ENCODE data around the gene RILPL2. TPM values are rescaled to one million over a fixed set of nuclear protein-coding genes. Genes with fewer than 3 reads are reported as not detected.
"Not testable (repeated sequence)": the region's sequence is repeated elsewhere in the genome, so short reads cannot be mapped to it uniquely, and the experiment has no call there.

The RILPL2 gene
- total RNA-seq, 1 donor, result 9.4 TPM

GRCh38 chr12:123452276-123452550 is 15.7 kb upstream of the RILPL2 start:
- DNase-seq (ENCODE audit: low read depth in 2 of 3, low spot score in 2 of 3), result not testable (repeated sequence)

DNA sequence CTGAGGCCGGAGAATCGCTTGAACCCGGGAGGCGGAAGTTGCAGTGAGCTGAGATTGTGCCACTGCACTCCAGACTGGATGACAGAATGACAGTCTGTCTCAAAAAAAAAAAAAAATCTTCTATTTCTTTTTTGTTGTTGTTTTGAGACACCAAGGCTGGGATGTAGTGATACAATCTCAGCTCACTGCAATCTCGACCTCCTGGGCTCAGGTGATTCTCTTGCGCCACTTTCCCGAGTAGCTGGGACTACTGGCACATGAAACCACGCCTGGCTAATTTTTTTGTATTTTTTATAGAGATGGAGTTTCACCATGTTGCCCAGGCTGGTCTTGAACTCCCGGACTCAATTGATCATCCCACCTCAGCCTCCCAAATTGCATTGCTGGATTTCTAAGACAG is 14.2 kb upstream of the RILPL2 start:
- no peak for DNase-seq (ENCODE audit: low read depth in 2 of 3, low spot score in 2 of 3)

DNA sequence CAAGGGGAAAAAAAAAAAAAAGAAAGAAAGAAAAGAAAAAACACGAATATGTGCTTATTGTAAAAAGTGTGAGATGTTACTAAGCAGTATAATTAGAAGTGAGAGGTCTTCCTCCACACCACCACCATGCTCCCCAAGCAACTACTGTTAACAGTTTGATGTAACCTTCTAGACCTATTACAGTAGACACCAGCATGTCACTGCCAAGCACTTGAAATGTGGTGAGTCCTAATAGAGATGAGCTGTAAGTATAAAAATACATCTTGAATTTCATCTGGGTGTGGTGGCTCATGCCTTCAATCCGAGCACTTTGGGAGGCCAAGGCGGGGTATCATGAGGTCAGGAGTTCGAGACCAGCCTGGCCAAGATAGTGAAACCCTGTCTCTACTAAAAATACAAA is 13.4 kb upstream of the RILPL2 start:
- no peak for DNase-seq (ENCODE audit: low read depth in 2 of 3, low spot score in 2 of 3)

DNA sequence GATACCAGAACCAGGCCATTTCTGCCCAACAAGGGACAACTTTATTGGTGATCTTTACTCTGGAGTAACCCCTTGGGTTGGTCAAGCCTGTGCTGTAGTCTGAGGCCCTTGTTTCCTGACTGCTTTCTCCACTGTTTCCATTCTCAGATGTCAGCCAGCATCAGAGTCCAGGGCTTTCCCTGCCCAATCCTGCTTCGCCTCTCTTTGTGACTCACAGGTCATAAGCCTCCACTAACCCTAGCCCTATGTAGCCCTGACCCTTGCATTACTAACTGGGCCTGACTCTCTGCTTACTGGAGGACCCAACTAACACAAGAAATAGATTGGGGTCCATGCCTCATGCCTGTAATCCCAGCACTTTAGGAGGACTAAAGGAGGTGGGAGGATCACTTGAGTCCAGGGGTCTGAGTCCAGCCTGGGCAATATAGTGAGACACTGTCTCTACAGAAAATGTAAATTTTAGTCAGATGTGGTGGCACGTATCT is 12.8 kb upstream of the RILPL2 start:
- no peak for DNase-seq (ENCODE audit: low read depth in 2 of 3, low spot score in 2 of 3)

- no peak for DNase-seq (ENCODE audit: low read depth in 2 of 3, low spot score in 2 of 3)
Measured at GRCh38 chr12:123446333-123446713, 9.8 kb upstream of the RILPL2 start.

- no peak for DNase-seq (ENCODE audit: low read depth in 2 of 3, low spot score in 2 of 3)
Measured at GRCh38 chr12:123445388-123446332, 9.2 kb upstream of the RILPL2 start.

- no peak for DNase-seq (ENCODE audit: low read depth in 2 of 3, low spot score in 2 of 3)
Measured at GRCh38 chr12:123444092-123445026, 7.9 kb upstream of the RILPL2 start.

GRCh38 chr12:123442774-123443173 is 6.3 kb upstream of the RILPL2 start:
- no peak for DNase-seq (ENCODE audit: low read depth in 2 of 3, low spot score in 2 of 3)

DNA sequence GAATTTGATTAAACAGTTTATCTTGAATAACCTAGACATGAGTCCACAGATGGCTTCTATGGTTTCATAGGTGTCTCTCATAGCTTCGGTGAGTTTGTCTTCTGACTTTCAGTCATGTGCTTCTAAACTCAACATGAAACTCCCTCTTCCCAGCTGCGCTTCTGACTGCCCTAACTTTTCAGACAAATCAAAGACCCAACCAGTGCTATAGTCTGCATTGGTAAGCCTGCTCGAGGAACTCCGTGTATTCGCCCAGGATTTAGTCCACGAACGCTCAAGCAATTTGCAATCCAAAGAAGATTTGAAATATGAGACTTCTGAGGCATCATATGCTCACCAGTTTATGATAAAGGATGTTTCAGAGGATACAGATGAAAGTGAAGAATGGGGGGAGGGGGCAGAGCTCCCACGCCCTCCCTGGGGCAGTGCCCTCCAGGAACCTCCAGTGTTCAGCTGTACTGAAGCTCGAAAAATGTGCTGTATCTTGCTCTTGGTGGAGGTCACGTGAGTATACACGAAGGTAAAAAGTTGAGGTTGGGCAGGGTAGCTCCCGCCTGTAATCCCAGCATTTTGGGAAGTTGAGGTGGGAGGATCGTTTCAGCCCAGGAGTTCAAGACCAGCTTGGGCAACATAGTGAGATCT is 5.2 kb upstream of the RILPL2 start:
- DNase-seq (ENCODE audit: low read depth in 2 of 3, low spot score in 2 of 3), result no peak

DNA sequence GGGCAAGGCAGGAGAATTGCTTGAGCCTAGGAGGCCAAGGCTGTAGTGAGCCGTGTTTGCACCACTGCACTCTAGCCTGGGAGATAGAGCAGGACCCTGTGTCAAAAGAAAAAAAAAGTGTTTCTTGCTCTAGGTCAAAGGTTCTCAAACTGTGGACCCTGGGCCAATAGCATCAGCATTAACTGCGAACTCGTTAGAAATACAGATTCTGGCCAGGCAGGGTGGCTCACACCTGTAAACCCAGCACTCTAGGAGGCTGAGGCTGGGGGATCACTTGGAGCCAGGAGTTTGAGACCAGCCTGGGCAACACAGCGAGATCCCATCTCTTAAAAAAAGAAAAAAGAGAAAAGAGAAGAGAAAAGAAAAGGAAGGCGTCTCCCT is 858 bp downstream of the RILPL2 start:
- no peak for DNase-seq (ENCODE audit: low read depth in 2 of 3, low spot score in 2 of 3)

GRCh38 chr12:123433615-123434014 is 2.9 kb downstream of the RILPL2 start:
- no peak for DNase-seq (ENCODE audit: low read depth in 2 of 3, low spot score in 2 of 3)

GRCh38 chr12:123431951-123432817 is 4.3 kb downstream of the RILPL2 start:
- DNase-seq (ENCODE audit: low read depth in 2 of 3, low spot score in 2 of 3), result peak in 2 of 3 donors; percentile 71 to 79

GRCh38 chr12:123429101-123429500 is 7.4 kb downstream of the RILPL2 start:
- DNase-seq (ENCODE audit: low read depth in 2 of 3, low spot score in 2 of 3), result not testable (repeated sequence)

GRCh38 chr12:123428591-123428990 is 7.9 kb downstream of the RILPL2 start:
- no peak for DNase-seq (ENCODE audit: low read depth in 2 of 3, low spot score in 2 of 3)

- peak in 1 of 3 donors; percentile 36 for DNase-seq (ENCODE audit: low read depth in 2 of 3, low spot score in 2 of 3)
Measured at GRCh38 chr12:123427036-123427769, 9.3 kb downstream of the RILPL2 start.

GRCh38 chr12:123421314-123421713 is 15.2 kb downstream of the RILPL2 start:
- DNase-seq (ENCODE audit: low read depth in 2 of 3, low spot score in 2 of 3), result no peak

DNA sequence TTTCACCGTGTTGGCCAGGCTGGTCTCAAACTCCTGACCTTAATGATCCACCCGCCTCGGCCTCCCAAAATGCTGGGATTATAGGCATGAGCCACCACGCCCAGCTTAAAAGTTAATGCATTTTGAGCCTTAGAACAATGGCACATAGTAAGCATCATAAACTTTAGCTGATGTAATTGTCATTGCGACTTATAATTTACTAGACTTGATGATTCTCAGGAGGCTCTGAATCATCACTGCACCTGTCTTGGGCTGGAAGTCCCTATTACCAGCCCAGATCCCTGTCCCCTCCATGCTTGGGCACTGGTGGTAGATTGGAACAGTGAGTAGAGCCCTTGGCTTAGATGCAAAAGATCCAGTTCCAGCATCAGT is 26.5 kb downstream of the RILPL2 start:
- no peak for DNase-seq (ENCODE audit: low read depth in 2 of 3, low spot score in 2 of 3)

DNA sequence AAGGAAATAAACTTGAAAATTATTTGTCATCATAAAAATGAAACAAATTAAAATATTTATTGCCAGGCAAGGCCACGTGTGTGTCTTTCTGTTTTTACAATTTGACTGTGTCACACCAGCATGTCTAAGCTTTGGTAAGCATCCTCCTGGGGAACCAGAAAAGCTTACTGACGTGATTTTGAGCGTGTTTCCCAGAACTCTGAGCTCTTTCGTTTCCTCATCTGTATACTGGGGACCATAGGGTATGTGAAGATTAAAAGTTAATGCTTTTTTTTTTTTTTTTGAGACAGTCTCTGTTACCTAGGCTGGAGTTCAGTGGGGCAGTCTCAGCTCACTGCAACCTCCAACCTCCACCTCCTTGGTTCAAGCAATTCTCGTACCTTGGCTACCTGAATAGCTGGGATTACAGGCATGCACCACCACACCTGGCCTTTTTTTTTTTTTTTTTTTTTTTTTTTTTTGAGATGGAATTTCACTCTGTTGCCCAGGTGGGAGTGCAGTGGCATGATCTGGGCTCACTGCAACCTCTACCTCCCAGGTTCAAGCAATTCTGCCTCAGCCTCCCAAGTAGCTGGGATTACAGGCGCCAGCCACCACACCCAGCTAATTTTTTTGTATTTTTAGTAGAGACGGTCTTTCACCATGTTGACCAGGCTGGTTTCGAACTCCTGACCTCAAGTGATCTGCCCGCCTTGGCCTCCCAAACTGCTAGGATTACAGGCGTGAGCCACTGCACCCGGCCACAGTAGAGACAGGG is 27.0 kb downstream of the RILPL2 start:
- not testable (repeated sequence) for DNase-seq (ENCODE audit: low read depth in 2 of 3, low spot score in 2 of 3)

DNA sequence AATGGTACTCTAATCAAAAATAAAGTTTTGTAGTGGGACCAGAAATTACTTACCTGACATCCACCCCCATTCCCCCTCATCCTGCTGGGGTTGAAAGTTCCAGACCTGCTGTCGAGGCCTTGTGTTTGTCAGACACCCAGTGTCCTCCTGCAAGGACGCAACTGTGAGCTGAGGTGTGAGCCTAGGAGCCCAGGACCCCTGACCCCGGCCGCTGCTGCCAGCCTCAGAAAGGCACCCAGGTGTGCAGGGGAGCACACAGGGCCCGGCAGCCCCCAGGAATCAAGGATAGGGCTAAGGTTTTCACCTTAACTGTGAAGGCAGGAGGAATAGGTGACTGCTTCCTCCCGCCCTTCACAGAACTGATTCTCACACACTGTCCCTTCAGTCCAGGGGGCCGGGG is 27.9 kb downstream of the RILPL2 start:
- not testable (repeated sequence) for DNase-seq (ENCODE audit: low read depth in 2 of 3, low spot score in 2 of 3)

Data from hematopoietic multipotent progenitor cell (in vitro differentiated cells).